ENCODE results near the gene UPK3BL1.
"Not testable (repeated sequence)": the region's sequence is repeated elsewhere in the genome, so short reads cannot be mapped to it uniquely, and the experiment has no call there.

Gene UPK3BL1

GRCh38 chr7:102643404-102643803, 813 bp upstream of the UPK3BL1 start:
- not testable (repeated sequence) for H3K27me3 ChIP-seq (replicated peaks; ENCODE audit: insufficient read depth, low read length); H3K36me3 ChIP-seq (replicated peaks; ENCODE audit: insufficient read depth, low read length); H3K9me3 ChIP-seq (replicated peaks; ENCODE audit: insufficient read depth, low read length); H3K9me2 ChIP-seq (replicated peaks; ENCODE audit: insufficient read depth, low read length); H3K4me3 ChIP-seq (ENCODE audit: low read length); H3K4me1 ChIP-seq (ENCODE audit: low read length); DNase-seq; H3K4me2 ChIP-seq (ENCODE audit: low read depth, low read length); H3K9ac ChIP-seq (ENCODE audit: low read length); H3K27ac ChIP-seq (ENCODE audit: low read length); H3F3A ChIP-seq (ENCODE audit: insufficient read depth, low read length); H3K79me2 ChIP-seq (ENCODE audit: low read length); H2AFZ ChIP-seq (ENCODE audit: low read length); H4K20me1 ChIP-seq (ENCODE audit: insufficient read depth, low read length)

- H4K20me1 ChIP-seq (ENCODE audit: insufficient read depth, low read length); H3F3A ChIP-seq (ENCODE audit: insufficient read depth, low read length); H3K27me3 ChIP-seq (replicated peaks; ENCODE audit: insufficient read depth, low read length); H3K9ac ChIP-seq (ENCODE audit: low read length); H3K79me2 ChIP-seq (ENCODE audit: low read length); DNase-seq; H3K36me3 ChIP-seq (replicated peaks; ENCODE audit: insufficient read depth, low read length); H3K4me1 ChIP-seq (ENCODE audit: low read length); H3K27ac ChIP-seq (ENCODE audit: low read length); H3K9me2 ChIP-seq (replicated peaks; ENCODE audit: insufficient read depth, low read length); H3K4me3 ChIP-seq (ENCODE audit: low read length); H3K9me3 ChIP-seq (replicated peaks; ENCODE audit: insufficient read depth, low read length); H2AFZ ChIP-seq (ENCODE audit: low read length); H3K4me2 ChIP-seq (ENCODE audit: low read depth, low read length): not testable (repeated sequence)
Measured at GRCh38 chr7:102638848-102639247, 3.7 kb downstream of the UPK3BL1 start.

- not testable (repeated sequence) for H3K9me2 ChIP-seq (replicated peaks; ENCODE audit: insufficient read depth, low read length); H3K79me2 ChIP-seq (ENCODE audit: low read length); H3K27me3 ChIP-seq (replicated peaks; ENCODE audit: insufficient read depth, low read length); H3K4me3 ChIP-seq (ENCODE audit: low read length); H3K9me3 ChIP-seq (replicated peaks; ENCODE audit: insufficient read depth, low read length); H3K27ac ChIP-seq (ENCODE audit: low read length); H4K20me1 ChIP-seq (ENCODE audit: insufficient read depth, low read length); H3K9ac ChIP-seq (ENCODE audit: low read length); H3F3A ChIP-seq (ENCODE audit: insufficient read depth, low read length); DNase-seq; H3K36me3 ChIP-seq (replicated peaks; ENCODE audit: insufficient read depth, low read length); H2AFZ ChIP-seq (ENCODE audit: low read length); H3K4me1 ChIP-seq (ENCODE audit: low read length); H3K4me2 ChIP-seq (ENCODE audit: low read depth, low read length)
Measured at GRCh38 chr7:102636956-102637355, 5.6 kb downstream of the UPK3BL1 start.

GRCh38 chr7:102635354-102635753, 7.2 kb downstream of the UPK3BL1 start:
- not testable (repeated sequence) for H3K27ac ChIP-seq (ENCODE audit: low read length); DNase-seq; H3K4me1 ChIP-seq (ENCODE audit: low read length); H3K9me3 ChIP-seq (replicated peaks; ENCODE audit: insufficient read depth, low read length); H3K36me3 ChIP-seq (replicated peaks; ENCODE audit: insufficient read depth, low read length); H3K4me3 ChIP-seq (ENCODE audit: low read length); H3F3A ChIP-seq (ENCODE audit: insufficient read depth, low read length); H2AFZ ChIP-seq (ENCODE audit: low read length); H3K9me2 ChIP-seq (replicated peaks; ENCODE audit: insufficient read depth, low read length); H3K4me2 ChIP-seq (ENCODE audit: low read depth, low read length); H3K9ac ChIP-seq (ENCODE audit: low read length); H3K79me2 ChIP-seq (ENCODE audit: low read length); H3K27me3 ChIP-seq (replicated peaks; ENCODE audit: insufficient read depth, low read length); H4K20me1 ChIP-seq (ENCODE audit: insufficient read depth, low read length)

GRCh38 chr7:102634299-102634698, 8.3 kb downstream of the UPK3BL1 start:
- not testable (repeated sequence) for H2AFZ ChIP-seq (ENCODE audit: low read length); DNase-seq; H3F3A ChIP-seq (ENCODE audit: insufficient read depth, low read length); H3K9me2 ChIP-seq (replicated peaks; ENCODE audit: insufficient read depth, low read length); H3K4me2 ChIP-seq (ENCODE audit: low read depth, low read length); H3K27me3 ChIP-seq (replicated peaks; ENCODE audit: insufficient read depth, low read length); H3K4me1 ChIP-seq (ENCODE audit: low read length); H4K20me1 ChIP-seq (ENCODE audit: insufficient read depth, low read length); H3K36me3 ChIP-seq (replicated peaks; ENCODE audit: insufficient read depth, low read length); H3K9me3 ChIP-seq (replicated peaks; ENCODE audit: insufficient read depth, low read length); H3K9ac ChIP-seq (ENCODE audit: low read length); H3K79me2 ChIP-seq (ENCODE audit: low read length); H3K4me3 ChIP-seq (ENCODE audit: low read length); H3K27ac ChIP-seq (ENCODE audit: low read length)

GRCh38 chr7:102630622-102631021, 12.0 kb downstream of the UPK3BL1 start:
- not testable (repeated sequence) for H2AFZ ChIP-seq (ENCODE audit: low read length); H3K4me2 ChIP-seq (ENCODE audit: low read depth, low read length); DNase-seq; H3K36me3 ChIP-seq (replicated peaks; ENCODE audit: insufficient read depth, low read length); H3K4me3 ChIP-seq (ENCODE audit: low read length); H3K9ac ChIP-seq (ENCODE audit: low read length); H3F3A ChIP-seq (ENCODE audit: insufficient read depth, low read length); H3K27ac ChIP-seq (ENCODE audit: low read length); H3K9me3 ChIP-seq (replicated peaks; ENCODE audit: insufficient read depth, low read length); H4K20me1 ChIP-seq (ENCODE audit: insufficient read depth, low read length); H3K27me3 ChIP-seq (replicated peaks; ENCODE audit: insufficient read depth, low read length); H3K79me2 ChIP-seq (ENCODE audit: low read length); H3K4me1 ChIP-seq (ENCODE audit: low read length); H3K9me2 ChIP-seq (replicated peaks; ENCODE audit: insufficient read depth, low read length)

- not testable (repeated sequence) for H3K4me2 ChIP-seq (ENCODE audit: low read depth, low read length); H3K4me3 ChIP-seq (ENCODE audit: low read length); H2AFZ ChIP-seq (ENCODE audit: low read length); H3K9ac ChIP-seq (ENCODE audit: low read length); H3K79me2 ChIP-seq (ENCODE audit: low read length); H3K27me3 ChIP-seq (replicated peaks; ENCODE audit: insufficient read depth, low read length); H3F3A ChIP-seq (ENCODE audit: insufficient read depth, low read length); H4K20me1 ChIP-seq (ENCODE audit: insufficient read depth, low read length); H3K4me1 ChIP-seq (ENCODE audit: low read length); H3K27ac ChIP-seq (ENCODE audit: low read length); H3K36me3 ChIP-seq (replicated peaks; ENCODE audit: insufficient read depth, low read length); DNase-seq; H3K9me2 ChIP-seq (replicated peaks; ENCODE audit: insufficient read depth, low read length); H3K9me3 ChIP-seq (replicated peaks; ENCODE audit: insufficient read depth, low read length)
Measured at GRCh38 chr7:102627271-102627904, 15.2 kb downstream of the UPK3BL1 start.

GRCh38 chr7:102618122-102618521, 24.5 kb downstream of the UPK3BL1 start:
- not testable (repeated sequence) for H3K9ac ChIP-seq (ENCODE audit: low read length); H3K4me2 ChIP-seq (ENCODE audit: low read depth, low read length); H3K36me3 ChIP-seq (replicated peaks; ENCODE audit: insufficient read depth, low read length); H2AFZ ChIP-seq (ENCODE audit: low read length); H3F3A ChIP-seq (ENCODE audit: insufficient read depth, low read length); H3K79me2 ChIP-seq (ENCODE audit: low read length); H3K27me3 ChIP-seq (replicated peaks; ENCODE audit: insufficient read depth, low read length); H3K4me3 ChIP-seq (ENCODE audit: low read length); H3K4me1 ChIP-seq (ENCODE audit: low read length); H3K9me3 ChIP-seq (replicated peaks; ENCODE audit: insufficient read depth, low read length); H4K20me1 ChIP-seq (ENCODE audit: insufficient read depth, low read length); H3K27ac ChIP-seq (ENCODE audit: low read length); H3K9me2 ChIP-seq (replicated peaks; ENCODE audit: insufficient read depth, low read length); DNase-seq
